Activated CD4-positive, alpha-beta T cell treated with anti-CD3 and anti-CD28 coated beads, Interleukin-2, amount 50 U/mL, for 24 hours (primary cell): ENCODE results near the gene POLN.

Source experiments
- DNase-seq, 2 donors: peaks; one replicate each; pipeline ENCODE4 v3.0.0-alpha.2; 2020; ENCODE audit warnings: low read depth in 1 of 2, low spot score in 1 of 2

The POLN gene

DNA sequence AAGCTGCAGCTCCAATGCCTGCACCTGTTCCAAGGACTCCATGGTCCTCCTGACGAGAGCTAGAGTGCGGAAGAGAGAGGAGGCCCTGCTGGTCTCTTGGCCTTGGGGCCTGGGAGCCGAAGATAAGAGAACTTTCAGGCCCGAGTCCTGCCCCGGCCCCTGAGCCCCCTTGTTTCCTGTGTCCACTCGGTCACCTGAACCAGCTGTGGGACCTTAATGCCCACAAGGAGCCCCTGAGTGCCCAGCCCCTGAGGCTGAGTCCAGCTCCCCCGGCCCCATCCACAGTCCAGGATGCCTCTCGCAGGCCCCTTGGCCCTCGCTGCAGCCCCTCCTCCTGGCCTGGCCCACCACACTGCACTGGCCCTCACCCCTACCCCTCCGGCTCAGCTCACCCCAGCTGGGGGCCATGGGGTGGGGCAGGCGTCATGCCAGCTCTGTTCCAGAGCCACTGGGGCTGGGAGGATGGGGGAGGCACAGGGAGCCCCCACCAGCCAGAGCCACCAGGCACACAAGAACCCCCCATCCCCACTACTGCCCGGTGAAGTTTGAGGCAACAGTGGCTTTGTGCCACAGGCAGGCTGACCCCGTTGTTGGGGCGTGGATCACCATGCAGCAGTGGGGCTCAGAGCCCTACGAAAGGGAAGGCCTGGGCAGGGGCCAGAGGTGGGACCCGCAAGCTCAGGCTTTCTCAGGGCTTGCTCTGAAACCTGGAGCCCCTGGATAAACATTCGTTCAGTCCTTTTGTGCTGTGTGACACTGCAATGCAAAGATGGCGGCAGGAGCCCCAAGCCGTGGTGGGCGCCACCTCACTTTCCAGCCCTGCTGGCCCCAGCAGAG, 168.7 kb downstream of the POLN start:
- no peak for DNase-seq

- DNase-seq: no peak
Measured at GRCh38 chr4:2071912-2072867, 169.7 kb downstream of the POLN start.

GRCh38 chr4:2071252-2071911, 170.5 kb downstream of the POLN start:
- no peak for DNase-seq

DNA sequence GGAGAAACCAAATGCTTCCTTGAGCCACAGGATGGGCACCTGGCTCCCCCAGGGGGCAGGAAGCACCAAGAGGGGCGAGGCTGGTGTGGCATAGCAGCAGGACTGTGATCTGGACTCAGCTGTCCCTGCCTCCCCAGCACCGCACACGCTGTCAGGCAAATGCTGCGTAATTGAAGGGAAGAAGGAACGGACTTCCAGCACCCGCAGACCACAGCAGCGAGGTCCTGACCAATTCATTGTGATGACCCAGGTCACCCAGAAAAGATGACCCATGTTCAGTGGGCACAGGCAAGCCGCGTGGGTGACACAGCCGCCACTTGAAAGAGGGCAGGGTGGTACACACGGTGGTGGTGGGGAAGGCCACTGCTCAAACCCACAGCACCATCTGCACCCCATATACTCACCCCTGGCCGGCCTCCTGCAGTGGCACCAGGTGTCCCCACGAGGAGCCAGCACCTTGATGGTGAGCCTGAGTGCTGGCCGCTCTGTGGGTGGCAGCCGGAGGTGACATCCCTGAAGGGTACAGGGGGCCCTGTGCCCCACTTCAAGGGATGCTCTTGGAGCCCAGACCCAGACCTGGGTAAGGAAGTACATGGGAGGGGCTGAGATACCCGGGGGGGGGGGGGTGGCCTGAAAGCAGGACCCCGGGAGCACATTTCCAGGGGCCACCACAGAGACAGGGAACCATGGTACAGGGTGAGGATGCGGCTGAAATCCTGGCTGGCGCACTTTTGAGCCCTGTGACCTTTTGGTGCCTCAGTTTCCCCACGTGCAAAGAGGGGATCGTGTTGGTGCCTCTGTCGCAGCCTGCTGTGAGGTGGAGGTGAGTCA, 171.3 kb downstream of the POLN start:
- DNase-seq: no peak

GRCh38 chr4:2069986-2070385, 171.9 kb downstream of the POLN start:
- no peak for DNase-seq

DNA sequence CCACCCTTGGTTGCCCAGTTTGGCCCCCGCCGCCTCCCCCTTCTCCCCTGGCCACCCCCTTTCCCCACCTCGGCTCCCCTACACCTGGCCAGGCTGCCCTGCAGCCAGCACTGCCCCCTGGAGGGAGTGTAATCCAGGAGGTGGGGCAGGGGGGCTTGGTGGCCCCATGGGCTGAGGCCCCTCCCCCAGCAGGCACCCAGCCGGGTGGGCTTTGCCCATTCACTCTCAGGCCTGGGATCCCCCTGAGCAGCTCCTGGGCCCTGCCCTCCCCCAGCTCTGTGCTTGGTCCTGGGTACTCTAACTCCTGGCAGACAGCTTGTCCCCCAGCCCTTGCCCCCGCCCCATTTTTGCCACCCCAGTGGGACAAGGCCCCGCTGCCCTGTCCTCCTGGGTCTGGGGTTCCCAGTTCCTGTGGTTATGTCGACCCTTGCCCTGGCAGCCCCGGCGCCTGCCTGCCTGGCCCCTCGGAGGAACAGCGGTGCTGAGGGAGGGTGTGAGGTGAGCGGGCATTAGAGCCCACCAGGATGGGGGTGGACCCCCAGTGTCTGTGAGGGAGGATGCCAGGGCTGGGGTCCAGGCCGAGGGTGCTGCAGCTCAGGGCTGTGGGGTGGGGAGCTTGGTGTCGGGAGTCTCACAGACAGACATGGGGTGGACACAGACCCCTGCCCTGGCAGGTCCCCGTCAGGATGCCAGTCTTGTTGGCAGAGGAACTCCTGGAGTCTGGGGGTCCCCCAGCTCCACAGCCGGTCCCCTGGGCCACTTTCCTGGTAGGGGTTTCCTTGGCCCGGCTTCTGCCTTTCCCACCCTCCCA, 172.6 kb downstream of the POLN start:
- DNase-seq: no peak

- DNase-seq: no peak
Measured at GRCh38 chr4:2068566-2068965, 173.4 kb downstream of the POLN start.

DNA sequence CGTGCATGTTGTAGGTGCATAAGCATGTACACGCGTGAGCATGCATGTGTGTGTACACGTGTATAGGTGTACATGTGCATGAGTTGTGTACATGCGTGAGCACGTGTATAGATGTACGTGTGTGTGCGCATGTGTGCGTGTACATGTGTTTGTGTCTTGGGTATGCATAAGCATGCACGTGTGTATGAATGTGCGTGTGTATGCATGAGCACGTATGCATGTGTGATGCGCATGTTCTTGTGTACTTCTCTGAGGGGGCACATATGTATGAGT, 173.8 kb downstream of the POLN start:
- DNase-seq: no peak

DNA sequence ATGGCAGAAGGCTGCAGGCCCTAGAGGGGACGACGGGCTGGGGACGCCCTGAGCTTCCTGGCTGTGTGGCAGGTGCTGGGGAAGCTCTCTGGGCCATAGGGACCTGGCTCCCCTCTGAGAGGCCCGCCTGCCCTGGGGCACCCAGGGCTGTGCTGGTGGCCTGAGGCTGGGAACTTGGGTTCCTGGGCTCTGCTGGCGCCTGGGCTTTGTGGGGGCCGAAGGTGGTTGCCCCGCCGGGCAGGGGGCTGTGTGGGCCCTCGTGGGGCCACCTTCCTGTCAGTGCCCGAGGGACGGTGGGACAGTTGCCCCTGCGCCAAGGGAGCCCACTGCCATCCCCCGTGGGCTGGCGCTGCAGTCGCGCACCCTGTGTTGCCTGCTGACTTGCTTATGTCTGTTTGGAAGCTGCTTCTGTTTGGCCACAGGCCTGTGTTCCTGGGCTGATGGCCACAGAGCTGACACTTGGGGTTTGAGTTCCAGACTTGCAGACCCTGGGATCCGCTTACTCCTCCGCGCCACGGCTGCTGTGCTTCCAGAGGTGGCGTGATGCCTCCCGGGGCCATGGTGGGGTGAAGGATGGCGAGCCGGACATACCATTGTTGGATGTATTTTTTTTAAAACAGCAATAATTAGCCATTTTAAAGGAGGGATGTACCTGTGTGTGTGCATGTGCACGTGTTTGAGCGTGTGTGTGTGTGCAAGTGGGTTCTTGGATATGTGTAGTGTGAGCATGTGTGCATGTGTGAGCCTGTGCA, 174.3 kb downstream of the POLN start:
- DNase-seq: no peak

GRCh38 chr4:2066571-2067445, 175.1 kb downstream of the POLN start:
- DNase-seq: no peak

- no peak for DNase-seq
Measured at GRCh38 chr4:2066011-2066551, 175.8 kb downstream of the POLN start.

GRCh38 chr4:2065106-2065930, 176.6 kb downstream of the POLN start:
- no peak for DNase-seq

- no peak for DNase-seq
Measured at GRCh38 chr4:2064276-2064991, 177.5 kb downstream of the POLN start.

GRCh38 chr4:2063557-2064275, 178.2 kb downstream of the POLN start:
- no peak for DNase-seq

DNA sequence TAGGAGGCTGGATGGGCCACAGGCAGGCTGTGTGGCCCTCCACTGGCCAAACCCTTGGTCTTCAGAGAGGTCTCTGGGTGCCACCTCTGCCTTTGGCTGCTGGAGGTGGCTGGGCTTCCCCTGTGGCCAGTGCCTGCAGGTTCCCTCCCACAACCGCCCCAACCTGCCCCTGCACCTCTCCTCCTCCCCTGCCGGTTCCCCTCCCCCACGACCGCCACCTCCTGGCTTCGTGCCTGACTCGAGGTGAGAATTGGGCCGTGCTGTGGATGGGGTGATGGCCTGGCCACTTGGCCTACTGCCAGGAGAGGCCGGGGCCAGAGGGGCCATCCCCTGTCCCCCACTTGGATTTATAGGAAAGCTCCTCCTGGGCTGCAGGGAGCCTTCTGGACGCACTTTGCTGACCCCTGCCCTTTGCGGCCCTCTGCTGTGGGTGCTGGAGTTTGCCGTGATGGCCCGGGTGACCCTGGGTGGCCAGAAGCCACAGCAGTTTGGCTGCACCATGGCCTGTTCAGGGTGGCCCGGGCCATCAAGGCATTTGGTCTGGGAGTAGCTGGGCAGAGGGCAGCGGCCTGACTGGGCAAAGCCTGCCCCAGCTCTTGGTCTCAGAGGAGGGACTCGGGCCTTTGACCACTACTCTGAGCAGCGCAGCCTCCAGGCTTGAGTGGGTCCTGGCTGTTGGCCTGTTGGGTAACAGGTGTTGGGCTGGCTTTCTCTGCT, 179.0 kb downstream of the POLN start:
- no peak for DNase-seq
